Stimulated activated CD4-positive, alpha-beta T cell treated with anti-CD3 and anti-CD28 coated beads, TNF-alpha, amount 100 ng/mL, for 4 hours (primary cell): ENCODE results near the gene ARHGDIA.

Experiments
- DNase-seq, 3 experiments: peaks; one replicate each; pipeline ENCODE4 v3.0.0-alpha.2; 2020; ENCODE audit warnings: low read depth in 3 of 3

ARHGDIA gene

GRCh38 chr17:81823820-81824550, 47.2 kb downstream of the ARHGDIA start:
- no peak for DNase-seq

- DNase-seq: no peak
Measured at GRCh38 chr17:81822996-81823819, 47.9 kb downstream of the ARHGDIA start.

- DNase-seq: no peak
Measured at GRCh38 chr17:81822312-81822637, 48.9 kb downstream of the ARHGDIA start.

- DNase-seq: no peak
Measured at GRCh38 chr17:81821603-81822311, 49.4 kb downstream of the ARHGDIA start.

GRCh38 chr17:81821147-81821546, 50.0 kb downstream of the ARHGDIA start:
- DNase-seq: no peak

GRCh38 chr17:81819708-81820107, 51.4 kb downstream of the ARHGDIA start:
- no peak for DNase-seq

GRCh38 chr17:81817758-81818147, 53.4 kb downstream of the ARHGDIA start:
- DNase-seq: no peak
